Fibroblast of lung (primary cell): ENCODE results near the gene ANKFN1. TPM values are rescaled to one million over a fixed set of nuclear protein-coding genes. Genes with fewer than 3 reads are reported as not detected.

Source experiments
- DNase-seq, 2 donors: peaks; one replicate each; pipeline versions ENCODE4 v3.0.0 to v3.0.0-alpha.2; 2010; ENCODE audit warnings: low read depth in 2 of 2
- H2AFZ ChIP-seq: 2 replicates; pipeline ENCODE4 v1.5.1; 2012; ENCODE audit warnings: low read length, control low read depth, inconsistent platforms
- H3K27ac ChIP-seq: 2 replicates; pipeline ENCODE4 v1.5.1; 2011; ENCODE audit warnings: low read length, control low read depth; ENCODE audit not compliant: insufficient read depth
- H3K27me3 ChIP-seq: 2 replicates; pipeline ENCODE4 v1.5.1; 2011; ENCODE audit warnings: mild to moderate bottlenecking, low read length; ENCODE audit not compliant: control insufficient read depth, insufficient read depth
- H3K36me3 ChIP-seq: 2 replicates; pipeline ENCODE4 v1.5.1; 2011; ENCODE audit warnings: low read length; ENCODE audit not compliant: control insufficient read depth, insufficient read depth
- H3K4me1 ChIP-seq: 2 replicates; pipeline ENCODE4 v1.5.1; 2011; ENCODE audit warnings: low read length; ENCODE audit not compliant: control insufficient read depth, insufficient read depth; ENCODE audit errors: extremely low read depth
- H3K4me2 ChIP-seq: 2 replicates; pipeline ENCODE4 v1.5.1; 2011; ENCODE audit warnings: low read length, control low read depth; ENCODE audit not compliant: insufficient read depth; ENCODE audit errors: extremely low read depth
- H3K4me3 ChIP-seq, 4 experiments: fragments of 200-600 bp in 1 of 4; sonication (generic) in 1 of 4; replicated peaks in 1 of 4; 2 replicates each; pipeline ENCODE4 v1.5.1; 2011 to 2016; ENCODE audit warnings: low read length in 4 of 4, low read depth in 3 of 4, mild to moderate bottlenecking in 3 of 4, control low read depth in 2 of 4, inconsistent platforms in 1 of 4, mixed read lengths in 1 of 4; ENCODE audit not compliant: insufficient read depth in 1 of 4; ENCODE audit errors: control extremely low read depth in 1 of 4
- H3K79me2 ChIP-seq: 2 replicates; pipeline ENCODE4 v1.5.1; 2012; ENCODE audit warnings: mild to moderate bottlenecking, low read length, inconsistent platforms; ENCODE audit not compliant: control insufficient read depth, insufficient read depth
- H3K9ac ChIP-seq: 2 replicates; pipeline ENCODE4 v1.5.1; 2011; ENCODE audit warnings: mild to moderate bottlenecking, low read length, control low read depth; ENCODE audit not compliant: insufficient read depth
- H3K9me3 ChIP-seq: 2 replicates; pipeline ENCODE4 v1.5.1; 2012; ENCODE audit warnings: low read depth, low read length; ENCODE audit not compliant: control insufficient read depth, insufficient read depth
- H4K20me1 ChIP-seq: 2 replicates; pipeline ENCODE4 v1.5.1; 2011; ENCODE audit warnings: low read length; ENCODE audit not compliant: control insufficient read depth, insufficient read depth; ENCODE audit errors: extremely low read depth
- CTCF ChIP-seq, 2 donors: IDR thresholded peaks in 1 of 2; conservative IDR thresholded peaks in 1 of 2; 1 replicate in 1 of 2; 2 replicates in 1 of 2; pipeline ENCODE4 v1.5.1; 2011 to 2012; ENCODE audit warnings: low read length in 2 of 2, control low read depth in 1 of 2, inconsistent platforms in 1 of 2, low read depth in 1 of 2, mild to moderate bottlenecking in 1 of 2
- EZH2 ChIP-seq: IDR thresholded peaks from 2 replicates; pipeline ENCODE4 v1.5.1; 2012; ENCODE audit warnings: low read length, control low read depth, mild to moderate bottlenecking; ENCODE audit errors: missing control alignments
- polyA plus RNA-seq, 2 donors: library from polyadenylated mRNA; depleted of rRNA in 1 of 2; stranded (reverse) in 1 of 2; unstranded in 1 of 2; fragments of >200 nt; gene quantifications; 2 replicates each; pipeline ENCODE4 v1.2.1, GENCODE V29; 2011 to 2012; ENCODE audit warnings: missing spikeins in 1 of 2
- total RNA-seq: library from RNA; depleted of rRNA; stranded (reverse); fragments of >200 nt; gene quantifications from 2 replicates; pipeline ENCODE4 v1.2.1, GENCODE V29; 2014

Gene ANKFN1
- total and polyA plus RNA-seq, 2 donors (not counting 1 experiment from before 2014, with no cell fraction given), result 0.19 TPM; not detected in 1

GRCh38 chr17:56440419-56440818, 287.1 kb downstream of the ANKFN1 start:
- H3K4me3 ChIP-seq, result no peak overlapping the region
- peak overlapping the region; percentile 61 for H3K4me2 ChIP-seq
- H3K27me3 ChIP-seq, result no peaks in the 10 kb centered on the region
- H4K20me1 ChIP-seq, result no peaks in the 10 kb centered on the region
- no peak overlapping the region for H3K9ac ChIP-seq
- DNase-seq, result peak in 1 of 2 donors; percentile 54
- no peaks in the 10 kb centered on the region for H3K36me3 ChIP-seq
- no peaks in the 10 kb centered on the region for H3K9me3 ChIP-seq
- H3K4me1 ChIP-seq, result peaks cover 4% of the 10 kb centered on the region
- no peaks in the 10 kb centered on the region for H3K79me2 ChIP-seq
- no peak for TF ChIP-seq EZH2
- H2AFZ ChIP-seq, result peak overlapping the region; percentile 19
- H3K27ac ChIP-seq, result no peak overlapping the region

- H4K20me1 ChIP-seq, result no peaks in the 10 kb centered on the region
- H3K27me3 ChIP-seq, result no peaks in the 10 kb centered on the region
- no peaks in the 10 kb centered on the region for H3K9me3 ChIP-seq
- H3K9ac ChIP-seq, result no peak overlapping the region
- H3K79me2 ChIP-seq, result no peaks in the 10 kb centered on the region
- TF ChIP-seq CTCF (conservative IDR thresholded peaks at IDR 0.05 in 1 of 2, IDR thresholded peaks at IDR 0.05 in 1 of 2; ENCODE audit: low read depth in 1 of 2, low read length in 2 of 2) (no peak), EZH2 (no peak)
- H3K27ac ChIP-seq, result no peak overlapping the region
- H3K36me3 ChIP-seq, result no peaks in the 10 kb centered on the region
- peaks cover 4% of the 10 kb centered on the region for H3K4me1 ChIP-seq
- no peak overlapping the region for H3K4me3 ChIP-seq
- no peak overlapping the region for H2AFZ ChIP-seq
- DNase-seq, result peak; percentile 17 to 85
- H3K4me2 ChIP-seq, result no peak overlapping the region
These were observed 288.0 kb downstream of the ANKFN1 start for GRCh38 chr17:56441308-56441707.

- H2AFZ ChIP-seq, result no peak overlapping the region
- H3K9me3 ChIP-seq, result no peaks in the 10 kb centered on the region
- H3K27ac ChIP-seq, result no peak overlapping the region
- no peaks in the 10 kb centered on the region for H3K36me3 ChIP-seq
- H3K4me2 ChIP-seq, result no peak overlapping the region
- H3K9ac ChIP-seq, result no peak overlapping the region
- H3K4me1 ChIP-seq, result peaks cover under 1% of the 10 kb centered on the region
- no peak for DNase-seq
- TF ChIP-seq CTCF (conservative IDR thresholded peaks at IDR 0.05 in 1 of 2, IDR thresholded peaks at IDR 0.05 in 1 of 2; ENCODE audit: low read depth in 1 of 2, low read length in 2 of 2), result no peak
- no peak for TF ChIP-seq EZH2
- H3K79me2 ChIP-seq, result no peaks in the 10 kb centered on the region
- H4K20me1 ChIP-seq, result no peaks in the 10 kb centered on the region
- H3K27me3 ChIP-seq, result no peaks in the 10 kb centered on the region
- H3K4me3 ChIP-seq, result no peak overlapping the region
These were observed 292.6 kb downstream of the ANKFN1 start for GRCh38 chr17:56445692-56446411.
